PC-3 (cell line): Measurements from ENCODE around the gene CCNK. TPM values are rescaled to one million over a fixed set of nuclear protein-coding genes. Genes with fewer than 3 reads are reported as not detected.

Experiments
- ATAC-seq: fragments of 200-7000 bp; cut with Tn5 transposase; 2 replicates; pipeline ENCODE4 v1.9.1; 2020; ENCODE audit warnings: mild to moderate bottlenecking, moderate library complexity
- BruUV-seq: library from RNA; stranded (reverse); fragments of 400-500 nt; replicated peaks from 2 replicates; lab custom pipeline; 2021; lab: Mats Ljungman, UMichigan
- CTCF ChIA-PET: fragments of 300-600 bp; sonication (Branson Sonifier 250); formaldehyde crosslinking; loops from one replicate; lab custom pipeline; 2022; ENCODE audit warnings: antibody characterized with exemption; lab: Charles Lee
- POLR2A ChIA-PET: fragments of 300-600 bp; sonication (Branson Sonifier 250); formaldehyde crosslinking; loops from one replicate; lab custom pipeline; 2022; ENCODE audit warnings: antibody characterized with exemption; ENCODE audit not compliant: unreplicated experiment; lab: Charles Lee
- DNase-seq: peaks from one replicate; pipeline ENCODE4 v3.0.0-alpha.2; 2015
- H2AFZ ChIP-seq: fragments of 300-600 bp; sonication (generic); 2 replicates; pipeline ENCODE4 v1.6.0; 2016; ENCODE audit warnings: antibody characterized with exemption, low read length
- H3F3A ChIP-seq: fragments of 300-600 bp; sonication (generic); one replicate; pipeline ENCODE4 v1.6.0; 2017; ENCODE audit warnings: antibody characterized with exemption, low read length, control low read depth, mild to moderate bottlenecking; ENCODE audit not compliant: unreplicated experiment
- H3K27ac ChIP-seq: fragments of 300-600 bp; sonication (generic); 2 replicates; pipeline ENCODE4 v1.5.1; 2016; ENCODE audit warnings: mild to moderate bottlenecking, low read length
- H3K27me3 ChIP-seq: fragments of 300-600 bp; sonication (generic); 2 replicates; pipeline ENCODE4 v1.6.1; 2016; ENCODE audit warnings: low read length, mixed read lengths
- H3K36me3 ChIP-seq: fragments of 300-600 bp; sonication (generic); 2 replicates; pipeline ENCODE4 v1.6.1; 2016; ENCODE audit warnings: low read depth, mixed run types, low read length, mixed read lengths
- H3K4me1 ChIP-seq: fragments of 300-600 bp; sonication (generic); 2 replicates; pipeline ENCODE4 v1.5.1; 2016; ENCODE audit warnings: low read length; ENCODE audit not compliant: insufficient read depth
- H3K4me2 ChIP-seq: fragments of 300-600 bp; sonication (generic); 2 replicates; pipeline ENCODE4 v1.6.0; 2016; ENCODE audit warnings: low read length
- H3K4me3 ChIP-seq: fragments of 300-600 bp; sonication (generic); 2 replicates; pipeline ENCODE4 v1.5.1; 2016; ENCODE audit warnings: mild to moderate bottlenecking, low read length, mixed read lengths
- H3K79me2 ChIP-seq: fragments of 300-600 bp; sonication (generic); 2 replicates; pipeline ENCODE4 v1.6.1; 2017; ENCODE audit warnings: low read length, mixed read lengths
- H3K9ac ChIP-seq: fragments of 300-600 bp; sonication (generic); 2 replicates; pipeline ENCODE4 v1.6.0; 2016; ENCODE audit warnings: mild to moderate bottlenecking, low read length
- H3K9me2 ChIP-seq: fragments of 300-600 bp; sonication (generic); replicated peaks from 2 replicates; pipeline ENCODE4 v1.6.1; 2016; ENCODE audit warnings: mixed run types, low read length, mixed read lengths
- H3K9me3 ChIP-seq: fragments of 300-600 bp; sonication (generic); 2 replicates; pipeline ENCODE4 v1.6.1; 2016; ENCODE audit warnings: low read length, mixed read lengths
- H4K20me1 ChIP-seq: fragments of 300-600 bp; sonication (generic); 2 replicates; pipeline ENCODE4 v1.6.1; 2016; ENCODE audit warnings: low read length, mixed read lengths
- EZH2 ChIP-seq: fragments of 300-600 bp; sonication (generic); IDR thresholded peaks from one replicate; pipeline ENCODE4 v1.6.1; 2017; ENCODE audit warnings: antibody characterized with exemption, mild to moderate bottlenecking, low read length; ENCODE audit not compliant: unreplicated experiment
- EZH2phosphoT487 ChIP-seq: fragments of 300-600 bp; sonication (generic); IDR thresholded peaks from 2 replicates; pipeline ENCODE4 v1.6.1; 2018; ENCODE audit warnings: mild to moderate bottlenecking, antibody characterized with exemption, low read length, borderline replicate concordance
- intact Hi-C: fragments of 100-400 bp; cut with micrococcal nuclease; formaldehyde crosslinking; loops from 2 replicates; pipeline ENCODE4 v1.9.0; 2023
- total RNA-seq: library from RNA; depleted of rRNA; stranded (reverse); fragments of >200 nt; gene quantifications from 2 replicates; pipeline ENCODE4 v1.2.3, GENCODE V29; 2014
- TF ChIP-seq, protein P1 (sequence below): fragments of 300-600 bp; sonication (generic); conservative IDR thresholded peaks from 2 replicates; pipeline ENCODE4 v1.5.1; 2017; ENCODE audit warnings: antibody characterized with exemption, low read depth, mild to moderate bottlenecking, low read length

CCNK gene
- total RNA-seq, 1 experiment from 2014 or later = 26.2 TPM

- Histone ChIP-seq H3K4me2 (peak overlapping the region; percentile 87), H3K9me3 (no peaks in the 10 kb centered on the region), H2AFZ (peak overlapping the region; percentile 73), H3K27ac (peak overlapping the region; percentile 36), H3K9me2 (no peaks in the 10 kb centered on the region), H3K27me3 (no peaks in the 10 kb centered on the region), H4K20me1 (peaks cover 63% of the 10 kb centered on the region), H3K36me3 (no peaks in the 10 kb centered on the region), H3K4me3 (peak overlapping the region; percentile 78), H3K4me1 (peaks cover 22% of the 10 kb centered on the region), H3K9ac (peak overlapping the region; percentile 86), H3F3A (no peaks in the 10 kb centered on the region), H3K79me2 (peaks cover 90% of the 10 kb centered on the region)
- TF ChIP-seq EZH2 = no peak
- TF ChIP-seq, protein P1, sequence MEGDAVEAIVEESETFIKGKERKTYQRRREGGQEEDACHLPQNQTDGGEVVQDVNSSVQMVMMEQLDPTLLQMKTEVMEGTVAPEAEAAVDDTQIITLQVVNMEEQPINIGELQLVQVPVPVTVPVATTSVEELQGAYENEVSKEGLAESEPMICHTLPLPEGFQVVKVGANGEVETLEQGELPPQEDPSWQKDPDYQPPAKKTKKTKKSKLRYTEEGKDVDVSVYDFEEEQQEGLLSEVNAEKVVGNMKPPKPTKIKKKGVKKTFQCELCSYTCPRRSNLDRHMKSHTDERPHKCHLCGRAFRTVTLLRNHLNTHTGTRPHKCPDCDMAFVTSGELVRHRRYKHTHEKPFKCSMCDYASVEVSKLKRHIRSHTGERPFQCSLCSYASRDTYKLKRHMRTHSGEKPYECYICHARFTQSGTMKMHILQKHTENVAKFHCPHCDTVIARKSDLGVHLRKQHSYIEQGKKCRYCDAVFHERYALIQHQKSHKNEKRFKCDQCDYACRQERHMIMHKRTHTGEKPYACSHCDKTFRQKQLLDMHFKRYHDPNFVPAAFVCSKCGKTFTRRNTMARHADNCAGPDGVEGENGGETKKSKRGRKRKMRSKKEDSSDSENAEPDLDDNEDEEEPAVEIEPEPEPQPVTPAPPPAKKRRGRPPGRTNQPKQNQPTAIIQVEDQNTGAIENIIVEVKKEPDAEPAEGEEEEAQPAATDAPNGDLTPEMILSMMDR = no peak
- TF ChIP-seq EZH2phosphoT487 = no peak
- CTCF ChIA-PET = interaction anchor here (1.0 to 1.2 kb wide), 3 partner anchors 8 to 122 kb away, joined by 3 to 7 read pairs (median 4); partner anchors contain the start of gene CCDC85C
- ATAC-seq (no peak), DNase-seq (peak; percentile 25)
- POLR2A ChIA-PET = interaction anchor here (1.0 kb wide), 1 partner anchor 13 kb away, joined by 4 read pairs; no protein-coding TSS in a partner anchor
- intact Hi-C loops = no loop called here
- BruUV-seq = TSS peak; percentile 56
These were observed 513 bp downstream of the CCNK start for GRCh38 chr14:99481745-99482099.

DNA sequence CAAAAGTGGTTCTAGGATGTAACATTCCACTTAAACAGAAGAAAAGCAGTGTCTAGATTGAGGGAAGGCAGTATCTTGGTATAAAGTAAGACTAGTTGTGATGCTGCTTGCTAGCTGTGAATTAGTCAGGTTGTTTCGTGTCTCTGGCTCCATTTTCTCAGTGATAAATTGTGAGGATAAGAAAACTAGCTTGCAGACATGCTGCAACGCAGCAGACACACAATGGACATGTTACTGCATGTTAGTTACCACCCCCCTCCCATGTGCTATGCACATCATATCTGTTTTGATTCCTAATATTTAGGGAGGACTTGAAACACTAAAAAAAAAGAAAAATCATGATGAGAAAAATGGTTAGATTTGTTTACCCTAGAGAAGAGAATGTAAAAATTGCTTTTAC is 2.9 kb downstream of the CCNK start:
- Histone ChIP-seq H3K36me3 (no peaks in the 10 kb centered on the region), H2AFZ (no peak overlapping the region), H3K9me2 (no peaks in the 10 kb centered on the region), H3K9me3 (no peaks in the 10 kb centered on the region), H4K20me1 (peaks cover 72% of the 10 kb centered on the region), H3K79me2 (peaks cover 90% of the 10 kb centered on the region), H3K4me1 (peaks cover 13% of the 10 kb centered on the region; the same call in 1 of the 2 replicates), H3F3A (no peaks in the 10 kb centered on the region), H3K27ac (no peak overlapping the region), H3K27me3 (no peaks in the 10 kb centered on the region), H3K4me2 (no peak overlapping the region), H3K4me3 (no peak overlapping the region), H3K9ac (no peak overlapping the region)
- DNase-seq (no peak), ATAC-seq (no peak)
- intact Hi-C loops = no loop called here
- no TSS peak for BruUV-seq
- ChIA-PET CTCF (no interaction called here), POLR2A (no interaction called here)
- TF ChIP-seq EZH2phosphoT487 (no peak), EZH2 (no peak)
- TF ChIP-seq, protein P1 = no peak

DNA sequence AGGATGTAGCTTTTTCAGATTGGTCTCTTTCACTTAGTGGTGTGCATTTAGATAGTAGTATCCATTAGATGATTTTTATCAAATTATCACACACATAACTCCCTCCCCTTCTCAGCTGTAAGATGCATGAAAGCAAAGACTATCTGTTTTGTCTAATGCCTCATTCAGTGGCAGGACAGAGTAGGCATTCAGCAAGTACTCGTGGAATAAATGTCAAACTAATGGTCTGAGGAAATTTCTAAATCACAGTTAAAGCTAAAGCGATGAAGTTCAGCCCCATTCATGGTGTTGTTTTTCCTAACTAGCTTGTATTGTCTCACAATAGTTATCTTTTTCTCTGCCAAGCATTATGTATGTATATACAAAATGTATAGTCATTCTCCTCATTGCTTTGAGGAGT is 16.1 kb downstream of the CCNK start:
- H3K79me2 ChIP-seq = peaks cover 11% of the 10 kb centered on the region
- POLR2A ChIA-PET = no interaction called here
- intact Hi-C loops = no loop called here
- no peaks in the 10 kb centered on the region for H3K9me2 ChIP-seq
- CTCF ChIA-PET = no interaction called here
- no peak overlapping the region for H3K4me2 ChIP-seq
- no peak for DNase-seq
- no peaks in the 10 kb centered on the region for H3K27me3 ChIP-seq
- H3K4me1 ChIP-seq = no peaks in the 10 kb centered on the region
- H4K20me1 ChIP-seq = 0 out of 2 replicates have a peak, but pooled peaks cover 3% of the 10 kb centered on the region
- H3F3A ChIP-seq = no peaks in the 10 kb centered on the region
- no peak for ATAC-seq
- TF ChIP-seq EZH2phosphoT487 = no peak
- TF ChIP-seq EZH2 = no peak
- TF ChIP-seq, protein P1 = no peak
- H3K9me3 ChIP-seq = no peaks in the 10 kb centered on the region
- H3K27ac ChIP-seq = no peak overlapping the region
- no peak overlapping the region for H2AFZ ChIP-seq
- H3K9ac ChIP-seq = no peak overlapping the region
- H3K4me3 ChIP-seq = no peak overlapping the region
- no TSS peak for BruUV-seq
- H3K36me3 ChIP-seq = peaks cover 56% of the 10 kb centered on the region
